ENCODE results near the gene CDPF1. TPM values are rescaled to one million over a fixed set of nuclear protein-coding genes. Genes with fewer than 3 reads are reported as not detected.

The CDPF1 gene
- total and polyA plus RNA-seq, 7 donors: 5.3 to 17.8 (median 9.1) TPM

GRCh38 chr22:46224898-46225290, 25.2 kb downstream of the CDPF1 start:
- DNase-seq (no peak), ATAC-seq (no peak)
- Histone ChIP-seq H3K27me3 (ENCODE audit: insufficient read depth in 3 of 3, low read length in 2 of 3) (no peaks in the 10 kb centered on the region), H3K27ac (no peak overlapping the region), H3K4me3 (no peak overlapping the region), H3K9me3 (no peaks in the 10 kb centered on the region), H3K4me1 (no peaks in the 10 kb centered on the region), H3K36me3 (ENCODE audit: insufficient read depth in 1 of 2, low read depth in 1 of 2) (peaks cover 7 to 41% of the 10 kb centered on the region in 2 donors)
- no peak for TF ChIP-seq CTCF (IDR thresholded peaks at IDR 0.05)
- intact Hi-C loops (cut with DNase I): no loop called here
- 72 to 78% (median 76%) methylated on average over 10 of the region's 10 CpGs for WGBS, 3 donors

- H3K4me3 ChIP-seq: no peak overlapping the region
- no peaks in the 10 kb centered on the region for H3K27me3 ChIP-seq (ENCODE audit: insufficient read depth in 3 of 3, low read length in 2 of 3)
- H3K4me1 ChIP-seq: no peaks in the 10 kb centered on the region
- no peak for TF ChIP-seq CTCF (IDR thresholded peaks at IDR 0.05)
- DNase-seq: no peak
- ATAC-seq: no peak
- peaks cover 9 to 47% of the 10 kb centered on the region in 2 donors for H3K36me3 ChIP-seq (ENCODE audit: insufficient read depth in 1 of 2, low read depth in 1 of 2)
- intact Hi-C loops (cut with DNase I): no loop called here
- no peaks in the 10 kb centered on the region for H3K9me3 ChIP-seq
- WGBS, 3 donors: 84 to 89% (median 86%) methylated on average over 23 of the region's 23 CpGs
- no peak overlapping the region for H3K27ac ChIP-seq
Measured at GRCh38 chr22:46224044-46224897, 25.8 kb downstream of the CDPF1 start.

- intact Hi-C loops (cut with DNase I): no loop called here
- H3K4me3 ChIP-seq: no peak overlapping the region
- no peak overlapping the region for H3K27ac ChIP-seq
- DNase-seq (no peak), ATAC-seq (no peak)
- H3K4me1 ChIP-seq: no peaks in the 10 kb centered on the region
- no peaks in the 10 kb centered on the region for H3K9me3 ChIP-seq
- H3K36me3 ChIP-seq (ENCODE audit: insufficient read depth in 1 of 2, low read depth in 1 of 2): peaks cover 12 to 78% of the 10 kb centered on the region in 2 donors
- 82 to 92% (median 92%) methylated on average over 5 of the region's 5 CpGs for WGBS, 3 donors
- H3K27me3 ChIP-seq (ENCODE audit: insufficient read depth in 3 of 3, low read length in 2 of 3): no peaks in the 10 kb centered on the region
- TF ChIP-seq CTCF (IDR thresholded peaks at IDR 0.05): no peak
Measured at GRCh38 chr22:46220921-46221320, 29.2 kb downstream of the CDPF1 start.

- Histone ChIP-seq H3K4me1 (no peaks in the 10 kb centered on the region), H3K4me3 (no peak overlapping the region), H3K36me3 (ENCODE audit: insufficient read depth in 1 of 2, low read depth in 1 of 2) (peaks cover 12 to 89% of the 10 kb centered on the region in 2 donors), H3K27ac (no peak overlapping the region), H3K9me3 (no peaks in the 10 kb centered on the region), H3K27me3 (ENCODE audit: insufficient read depth in 3 of 3, low read length in 2 of 3) (no peaks in the 10 kb centered on the region)
- no peak for TF ChIP-seq CTCF (IDR thresholded peaks at IDR 0.05)
- intact Hi-C loops (cut with DNase I): no loop called here
- 72 to 78% (median 77%) methylated on average over 10 of the region's 10 CpGs for WGBS, 3 donors
- ATAC-seq: no peak
- no peak for DNase-seq
Measured at GRCh38 chr22:46219636-46220035, 30.5 kb downstream of the CDPF1 start.

All from psoas muscle (tissue), 8 donors.